ENCODE data around the gene ACACA. TPM values are rescaled to one million over a fixed set of nuclear protein-coding genes. Genes with fewer than 3 reads are reported as not detected.

Gene ACACA
- total and polyA plus RNA-seq, 2 donors (not counting 3 experiments of a cell fraction or from before 2014, with no cell fraction given): 55.3 to 124 TPM

DNA sequence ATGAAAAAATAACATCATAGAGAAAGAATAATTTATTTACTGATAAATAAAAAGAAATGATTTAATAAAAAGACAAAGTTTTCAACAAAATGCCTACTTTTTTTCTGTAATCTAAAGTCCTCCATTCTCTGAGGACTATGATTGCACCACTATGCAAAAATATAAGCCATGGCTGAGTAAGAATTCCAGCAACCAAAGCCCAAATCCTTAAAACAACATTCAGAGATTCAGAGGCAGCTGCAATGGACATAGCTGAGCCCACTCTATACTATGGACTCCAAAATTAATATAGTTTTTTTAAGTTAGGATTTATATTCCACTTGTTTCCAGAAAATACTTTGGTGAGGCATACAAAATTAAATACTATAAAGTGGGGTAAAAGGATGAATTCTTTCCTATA, 200.3 kb downstream of the ACACA start:
- BruUV-seq (replicated peaks): no TSS peak
- no peaks in the 10 kb centered on the region for H3K9me1 ChIP-seq (replicated peaks; ENCODE audit: control insufficient read depth, extremely low read depth, insufficient read depth, low read length)
- H3K4me2 ChIP-seq (ENCODE audit: insufficient read depth, low read length): no peak overlapping the region
- H2AFZ ChIP-seq (ENCODE audit: low read depth, low read length): no peak overlapping the region
- DNase-seq (ENCODE audit: low read depth, low spot score): no peak
- no peak overlapping the region for H3K27ac ChIP-seq (ENCODE audit: insufficient read depth, low read depth, low read length)
- dilution Hi-C loops (cut with MboI; ENCODE audit: extremely low pct_ligation_motif_present, low sequenced_read_pairs): no loop called here
- intact Hi-C loops (cut with micrococcal nuclease): loop anchor here (5.0 kb wide), 1 partner anchor 69 kb away; no protein-coding TSS in a partner anchor
- TF ChIP-seq MYC (IDR thresholded peaks at IDR 0.05; ENCODE audit: low read depth, low read length): no peak
- no peak for TF ChIP-seq GATA2 (IDR thresholded peaks at IDR 0.05; ENCODE audit: insufficient read depth, insufficient read length, low read depth, low read length)
- no peak for TF ChIP-seq JUN (IDR thresholded peaks at IDR 0.05; ENCODE audit: borderline replicate concordance, insufficient read depth, insufficient read length, low read depth)
- TF ChIP-seq POLR2A (IDR thresholded peaks at IDR 0.05; ENCODE audit: low read depth, low read length): no peak
- TF ChIP-seq EZH2 (IDR thresholded peaks at IDR 0.05; ENCODE audit: borderline replicate concordance, low read depth, low read length, severe bottlenecking): no peak
- TF ChIP-seq, protein P1, sequence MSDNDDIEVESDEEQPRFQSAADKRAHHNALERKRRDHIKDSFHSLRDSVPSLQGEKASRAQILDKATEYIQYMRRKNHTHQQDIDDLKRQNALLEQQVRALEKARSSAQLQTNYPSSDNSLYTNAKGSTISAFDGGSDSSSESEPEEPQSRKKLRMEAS (IDR thresholded peaks at IDR 0.05; ENCODE audit: insufficient read depth, insufficient read length): no peak
- TF ChIP-seq, protein P2, sequence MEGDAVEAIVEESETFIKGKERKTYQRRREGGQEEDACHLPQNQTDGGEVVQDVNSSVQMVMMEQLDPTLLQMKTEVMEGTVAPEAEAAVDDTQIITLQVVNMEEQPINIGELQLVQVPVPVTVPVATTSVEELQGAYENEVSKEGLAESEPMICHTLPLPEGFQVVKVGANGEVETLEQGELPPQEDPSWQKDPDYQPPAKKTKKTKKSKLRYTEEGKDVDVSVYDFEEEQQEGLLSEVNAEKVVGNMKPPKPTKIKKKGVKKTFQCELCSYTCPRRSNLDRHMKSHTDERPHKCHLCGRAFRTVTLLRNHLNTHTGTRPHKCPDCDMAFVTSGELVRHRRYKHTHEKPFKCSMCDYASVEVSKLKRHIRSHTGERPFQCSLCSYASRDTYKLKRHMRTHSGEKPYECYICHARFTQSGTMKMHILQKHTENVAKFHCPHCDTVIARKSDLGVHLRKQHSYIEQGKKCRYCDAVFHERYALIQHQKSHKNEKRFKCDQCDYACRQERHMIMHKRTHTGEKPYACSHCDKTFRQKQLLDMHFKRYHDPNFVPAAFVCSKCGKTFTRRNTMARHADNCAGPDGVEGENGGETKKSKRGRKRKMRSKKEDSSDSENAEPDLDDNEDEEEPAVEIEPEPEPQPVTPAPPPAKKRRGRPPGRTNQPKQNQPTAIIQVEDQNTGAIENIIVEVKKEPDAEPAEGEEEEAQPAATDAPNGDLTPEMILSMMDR (IDR thresholded peaks at IDR 0.05; ENCODE audit: extremely low read depth in 1 of 2, insufficient read depth in 1 of 2, low read depth in 1 of 2, low read length in 2 of 2): no peak
- TF ChIP-seq FOS (IDR thresholded peaks at IDR 0.05; ENCODE audit: borderline replicate concordance, insufficient read depth, low read length): no peak
- TF ChIP-seq POLR2AphosphoS5 (IDR thresholded peaks at IDR 0.05; ENCODE audit: insufficient read depth, low read depth, low read length): no peak
- no peak overlapping the region for H3K4me3 ChIP-seq (replicated peaks in 1 of 3; ENCODE audit: insufficient read depth in 1 of 3, low read depth in 1 of 3, low read length in 3 of 3)
- H3K9ac ChIP-seq (replicated peaks; ENCODE audit: extremely low read depth, insufficient read depth, low read length): no peak overlapping the region
- H3K79me2 ChIP-seq (ENCODE audit: control insufficient read depth, insufficient read depth, low read length): no peaks in the 10 kb centered on the region
- H3K27me3 ChIP-seq (ENCODE audit: control insufficient read depth in 2 of 2, insufficient read depth in 2 of 2, low read length in 2 of 2): no peaks in the 10 kb centered on the region
- FAIRE-seq: no peak
- POLR2A ChIA-PET: no interaction called here
- peaks cover 3 to 30% of the 10 kb centered on the region in 2 experiments for H3K36me3 ChIP-seq (ENCODE audit: control insufficient read depth in 2 of 2, extremely low read depth in 1 of 2, insufficient read depth in 2 of 2, low read length in 2 of 2)
- no peaks in the 10 kb centered on the region for H3K9me3 ChIP-seq (replicated peaks; ENCODE audit: control insufficient read depth, insufficient read depth, low read length)
- H4K20me1 ChIP-seq (replicated peaks; ENCODE audit: control insufficient read depth, extremely low read depth, insufficient read depth, low read length): no peaks in the 10 kb centered on the region
- CTCF ChIA-PET: no interaction called here
- H3K4me1 ChIP-seq (ENCODE audit: control insufficient read depth, extremely low read depth, insufficient read depth, low read length): no peaks in the 10 kb centered on the region

Measured in endothelial cell of umbilical vein (primary cell).